K562 (cell line): Measurements from ENCODE around the gene SLC30A1. TPM values are rescaled to one million over a fixed set of nuclear protein-coding genes. Genes with fewer than 3 reads are reported as not detected.
A peak's percentile ranks its signal among the peaks of the same experiment; 100 is the strongest.

ENCODE experiments used
- ARID1B ChIP-seq: fragments of 450-650 bp; IDR thresholded peaks from 2 replicates; pipeline ENCODE4 v1.6.1; 2016; ENCODE audit warnings: antibody characterized with exemption, mild to moderate bottlenecking, inconsistent platforms
- BRD9 ChIP-seq: fragments of 450-650 bp; IDR thresholded peaks from 2 replicates; pipeline ENCODE4 v1.6.1; 2018; ENCODE audit warnings: low read depth; ENCODE audit not compliant: partially characterized antibody
- CBFA2T2 ChIP-seq: fragments of 450-650 bp; conservative IDR thresholded peaks from 2 replicates; pipeline ENCODE4 v1.6.1; 2017; ENCODE audit warnings: mild to moderate bottlenecking
- CBFA2T3 ChIP-seq: fragments of 450-650 bp; IDR thresholded peaks from 2 replicates; pipeline ENCODE4 v1.6.1; 2017
- CTBP1 ChIP-seq: fragments of 450-650 bp; IDR thresholded peaks from 2 replicates; pipeline ENCODE4 v1.6.1; 2016; ENCODE audit warnings: borderline replicate concordance
- DPF2 ChIP-seq: fragments of 450-650 bp; IDR thresholded peaks from 2 replicates; pipeline ENCODE4 v1.6.1; 2016
- JUND ChIP-seq, 2 experiments: IDR thresholded peaks; 2 replicates in 1 of 2; 3 replicates in 1 of 2; pipeline ENCODE4 v1.6.1; 2011; ENCODE audit warnings: borderline replicate concordance in 2 of 2, low read depth in 2 of 2, low read length in 2 of 2, improper control_type of control experiment in 1 of 2, missing biosample characterization in 1 of 2, missing genetic modification characterization in 1 of 2, missing genetic modification reagents in 1 of 2
- L3MBTL2 ChIP-seq: fragments of 450-650 bp; IDR thresholded peaks from 2 replicates; pipeline ENCODE4 v1.6.1; 2016; ENCODE audit warnings: mild to moderate bottlenecking, moderate library complexity
- MEIS2 ChIP-seq: fragments of 450-650 bp; IDR thresholded peaks from 2 replicates; pipeline ENCODE4 v1.6.1; 2014; ENCODE audit warnings: mild to moderate bottlenecking; ENCODE audit not compliant: partially characterized antibody
- MNT ChIP-seq, 2 experiments: fragments of 450-650 bp; conservative IDR thresholded peaks; 2 replicates each; pipeline ENCODE4 v1.6.1; 2017; ENCODE audit warnings: mild to moderate bottlenecking in 2 of 2, moderate library complexity in 2 of 2
- PHF20 ChIP-seq: fragments of 450-650 bp; IDR thresholded peaks from 2 replicates; pipeline ENCODE4 v1.6.1; 2018; ENCODE audit not compliant: partially characterized antibody
- PKNOX1 ChIP-seq: fragments of 450-650 bp; IDR thresholded peaks from 2 replicates; pipeline ENCODE4 v1.6.1; 2016
- POLR2AphosphoS5 ChIP-seq: IDR thresholded peaks from 2 replicates; pipeline ENCODE4 v1.6.1; 2011; ENCODE audit warnings: mild to moderate bottlenecking, low read depth, low read length, moderate library complexity; ENCODE audit not compliant: control insufficient read depth, insufficient read depth
- SIN3A ChIP-seq, 2 experiments: fragments of 150-350 bp in 1 of 2; IDR thresholded peaks; 2 replicates each; pipeline ENCODE4 v1.6.1; 2011 to 2016; ENCODE audit warnings: borderline replicate concordance in 2 of 2, low read depth in 2 of 2, low read length in 2 of 2, mild to moderate bottlenecking in 2 of 2, moderate library complexity in 2 of 2; ENCODE audit not compliant: control insufficient read depth in 1 of 2
- SMARCA4 ChIP-seq: fragments of 450-650 bp; IDR thresholded peaks from 2 replicates; pipeline ENCODE4 v1.6.1; 2016
- TAL1 ChIP-seq: fragments of 450-650 bp; IDR thresholded peaks from 2 replicates; pipeline ENCODE4 v1.6.1; 2016; ENCODE audit warnings: mild to moderate bottlenecking
- TBP ChIP-seq: optimal IDR thresholded peaks from 2 replicates; pipeline ENCODE3; 2011; ENCODE audit warnings: low read depth, low read length, improper control_type of control experiment
- TFAP4 ChIP-seq: sonication (generic); formaldehyde crosslinking; IDR thresholded peaks from 2 replicates; pipeline ENCODE4 v1.8.0; 2022; ENCODE audit warnings: missing genetic modification reagents, mild to moderate bottlenecking, moderate library complexity, borderline replicate concordance
- ZBTB11 ChIP-seq, 3 experiments: fragments of 200-800 bp in 1 of 3; fragments of 250-450 bp in 1 of 3; fragments of 450-650 bp in 1 of 3; sonication (Bioruptor Pico) in 1 of 3; sonication (Bioruptor generic) in 1 of 3; formaldehyde crosslinking in 1 of 3; IDR thresholded peaks; 2 replicates each; pipeline versions ENCODE4 v1.6.1 to v1.8.0; 2016 to 2022; ENCODE audit warnings: mild to moderate bottlenecking in 2 of 3, missing genetic modification characterization in 2 of 3, missing compliant biosample characterization in 1 of 3, moderate library complexity in 1 of 3
- ZFP36 ChIP-seq: fragments of 150-350 bp; IDR thresholded peaks from 2 replicates; pipeline ENCODE4 v1.6.1; 2018; ENCODE audit warnings: low read length, low read depth; ENCODE audit not compliant: partially characterized antibody
- polyA plus RNA-seq, 8 experiments: library from polyadenylated mRNA; depleted of rRNA in 4 of 8; stranded (reverse) in 5 of 8; unstranded in 3 of 8; fragments of >200 nt; fragmentation: Nextera tagmentation in 2 of 8; fragmentation: Illumina TruSeq in 1 of 8; extraction: Ambion mirVana in 2 of 8; extraction: Trizol in 1 of 8; gene quantifications; 2 replicates each; pipeline versions ENCODE4 v1.2.1 to v1.2.3, GENCODE V29; 2011 to 2014; ENCODE audit warnings: inconsistent platforms in 1 of 8, missing spikeins in 1 of 8
- total RNA-seq, 7 experiments: library from RNA; depleted of rRNA in 6 of 7; stranded (reverse); fragments of >200 nt in 6 of 7; fragmentation: Illumina TruSeq in 2 of 7; extraction: Trizol in 2 of 7; gene quantifications; 2 replicates each; pipeline versions ENCODE4 v1.2.1 to v1.2.3, GENCODE V29; 2011 to 2021; ENCODE audit warnings: low replicate concordance in 1 of 7

The SLC30A1 gene
- total and polyA plus RNA-seq, 9 of the 15 experiments (the other 6 are each of a cell fraction or from before 2014, with no cell fraction given): 4.1 to 14.4 (median 6.6) TPM

GRCh38 chr1:211579440-211580302, 710 bp upstream of the SLC30A1 start (continued):
- TF ChIP-seq ZFP36 (peak; percentile 4), POLR2AphosphoS5 (peak; percentile 61), DPF2 (peak; percentile 59), TBP (peak; percentile 41), PHF20 (peak; percentile 57), TAL1 (peak; percentile 65; the same call in 1 of the 2 replicates), ZBTB11 (CRISPR knock-in tag; IDR thresholded peaks at IDR 0.05) (0 out of 6 replicates have a peak, but pooled peaks of 1 of the 3 experiments have one; percentile 57), CBFA2T3 (peak; percentile 88), SIN3A (IDR thresholded peaks at IDR 0.05; ENCODE audit: borderline replicate concordance in 2 of 2, control insufficient read depth in 1 of 2, low read depth in 2 of 2, low read length in 2 of 2) (peak; percentile 71 to 86), JUND (IDR thresholded peaks at IDR 0.05; ENCODE audit: borderline replicate concordance, low read depth, low read length) (peak; percentile 16; the same call in 1 of the 2 replicates), JUND (tag; IDR thresholded peaks at IDR 0.05; ENCODE audit: borderline replicate concordance, low read depth, low read length) (peak; percentile 20; the same call in 1 of the 3 replicates), BRD9 (peak; percentile 37), TFAP4 (CRISPR knock-in tag) (no peak), CTBP1 (peak; percentile 74), CBFA2T2 (peak; percentile 79), PKNOX1 (peak; percentile 75), MNT (conservative IDR thresholded peaks at IDR 0.05) (peak; percentile 98 to 99), L3MBTL2 (peak; percentile 18; the same call in 1 of the 2 replicates), MEIS2 (peak; percentile 31), ARID1B (peak; percentile 65), SMARCA4 (0 out of 2 replicates have a peak, but pooled peaks have one; percentile 45)
